A673 (cell line): ENCODE results near the gene SLIT1.

Source experiments
- CTCF ChIP-seq: fragments of 300-800, 200-600 bp; sonication (generic); conservative IDR thresholded peaks from 2 replicates; pipeline ENCODE4 v1.5.1; 2017; ENCODE audit warnings: low read depth, mild to moderate bottlenecking, antibody characterized with exemption, low read length, moderate library complexity, mixed read lengths
- EZH2 ChIP-seq: fragments of 200-600 bp; sonication (generic); IDR thresholded peaks from 2 replicates; pipeline ENCODE4 v1.6.1; 2017; ENCODE audit warnings: borderline replicate concordance, low read depth, mild to moderate bottlenecking, mixed read lengths, antibody characterized with exemption, low read length; ENCODE audit not compliant: poor library complexity, severe bottlenecking

- TF ChIP-seq CTCF, result no peak
- TF ChIP-seq EZH2, result no peak
Measured at GRCh38 chr10:97046456-97047082, 139.2 kb downstream of the SLIT1 start.
